PFSK-1 (cell line): ENCODE measurements around the gene MAOA.

Experiments
- FOXP2 ChIP-seq: optimal IDR thresholded peaks from 2 replicates; pipeline ENCODE3; 2011; ENCODE audit warnings: borderline replicate concordance, control low read depth, inconsistent platforms; ENCODE audit not compliant: insufficient read depth; ENCODE audit errors: extremely low read length, extremely low read depth
- POLR2AphosphoS5 ChIP-seq: IDR thresholded peaks from 2 replicates; pipeline ENCODE4 v1.6.1; 2012; ENCODE audit warnings: low read depth, mild to moderate bottlenecking, control low read depth, low read length, moderate library complexity
- REST ChIP-seq, 2 experiments: IDR thresholded peaks; 2 replicates each; pipeline versions ENCODE4 v1.6.1 to v1.8.0; 2011 to 2012; ENCODE audit warnings: low read depth in 2 of 2, low read length in 2 of 2, control low read depth in 1 of 2, inconsistent platforms in 1 of 2, mild to moderate bottlenecking in 1 of 2, moderate library complexity in 1 of 2; ENCODE audit not compliant: insufficient read depth in 1 of 2
- SIN3A ChIP-seq: IDR thresholded peaks from 2 replicates; pipeline ENCODE4 v1.6.1; 2012; ENCODE audit warnings: mild to moderate bottlenecking, low read length, moderate library complexity, borderline replicate concordance; ENCODE audit not compliant: insufficient read depth
- TAF1 ChIP-seq: IDR thresholded peaks from 2 replicates; pipeline ENCODE4 v1.6.1; 2012; ENCODE audit warnings: low read length, control low read depth, borderline replicate concordance; ENCODE audit not compliant: insufficient read depth

MAOA gene

GRCh38 chrX:43633757-43634156 is 22.3 kb upstream of the MAOA start:
- TF ChIP-seq REST (IDR thresholded peaks at IDR 0.05; ENCODE audit: insufficient read depth in 1 of 2, low read depth in 2 of 2, low read length in 2 of 2) (no peak), SIN3A (no peak), TAF1 (no peak)

GRCh38 chrX:43640482-43640881 is 15.6 kb upstream of the MAOA start:
- no peak for TF ChIP-seq SIN3A
- TF ChIP-seq POLR2AphosphoS5 = no peak
- no peak for TF ChIP-seq REST (IDR thresholded peaks at IDR 0.05; ENCODE audit: insufficient read depth in 1 of 2, low read depth in 2 of 2, low read length in 2 of 2)
- TF ChIP-seq TAF1 = no peak
- no peak for TF ChIP-seq FOXP2

- TF ChIP-seq POLR2AphosphoS5 (no peak), FOXP2 (no peak), TAF1 (no peak), REST (IDR thresholded peaks at IDR 0.05; ENCODE audit: insufficient read depth in 1 of 2, low read depth in 2 of 2, low read length in 2 of 2) (no peak), SIN3A (no peak)
These were observed 14.4 kb upstream of the MAOA start for GRCh38 chrX:43641691-43642090.

GRCh38 chrX:43643201-43643600 is 12.9 kb upstream of the MAOA start:
- TF ChIP-seq SIN3A (no peak), FOXP2 (no peak), TAF1 (no peak), REST (IDR thresholded peaks at IDR 0.05; ENCODE audit: insufficient read depth in 1 of 2, low read depth in 2 of 2, low read length in 2 of 2) (no peak), POLR2AphosphoS5 (no peak)

- TF ChIP-seq SIN3A (no peak), POLR2AphosphoS5 (no peak), REST (IDR thresholded peaks at IDR 0.05; ENCODE audit: insufficient read depth in 1 of 2, low read depth in 2 of 2, low read length in 2 of 2) (no peak), FOXP2 (no peak), TAF1 (no peak)
These were observed 12.4 kb upstream of the MAOA start for GRCh38 chrX:43643662-43644061.
